C4-2B (cell line): Measurements from ENCODE around the gene PGBD5.

Experiments used
- ZFX ChIP-seq: fragments of 450-650 bp; IDR thresholded peaks from 2 replicates; pipeline ENCODE4 v1.6.1; 2017
- TF ChIP-seq, protein P1 (sequence below): fragments of 450-650 bp; conservative IDR thresholded peaks from 2 replicates; pipeline ENCODE4 v1.5.1; 2017; ENCODE audit warnings: mild to moderate bottlenecking

DNA sequence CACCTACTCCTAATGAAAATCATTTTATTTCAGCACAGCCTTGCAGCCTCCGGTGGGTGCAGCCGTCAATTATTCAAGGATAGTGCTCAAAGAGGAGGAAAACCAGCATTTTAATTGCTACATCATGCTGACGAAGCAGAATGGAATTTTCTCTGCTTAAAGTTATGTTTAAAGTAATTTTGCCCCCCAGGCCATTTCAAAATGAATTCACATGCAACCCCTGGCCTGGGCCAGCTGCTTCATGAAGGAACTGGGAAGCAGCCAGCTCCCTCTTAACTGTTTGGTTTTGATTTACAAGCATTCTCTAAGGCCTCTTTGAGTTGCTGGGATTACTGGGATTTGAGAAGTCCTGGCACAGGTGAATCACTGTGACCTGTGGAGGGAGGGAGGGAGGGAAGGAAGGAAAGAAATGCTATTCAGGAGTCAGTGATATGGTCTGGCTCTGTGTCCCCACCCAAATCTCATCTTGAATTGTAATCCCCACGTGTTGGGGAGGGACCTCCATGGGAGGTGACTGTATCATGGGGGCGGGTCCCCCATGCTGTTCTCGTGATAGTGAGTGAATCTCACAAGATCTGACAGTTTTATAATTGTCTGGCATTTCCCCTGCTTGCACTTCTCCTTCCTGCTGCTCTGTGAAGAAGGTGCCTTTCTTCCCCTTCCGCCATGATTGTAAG, 66.0 kb downstream of the PGBD5 start:
- TF ChIP-seq, protein P1, sequence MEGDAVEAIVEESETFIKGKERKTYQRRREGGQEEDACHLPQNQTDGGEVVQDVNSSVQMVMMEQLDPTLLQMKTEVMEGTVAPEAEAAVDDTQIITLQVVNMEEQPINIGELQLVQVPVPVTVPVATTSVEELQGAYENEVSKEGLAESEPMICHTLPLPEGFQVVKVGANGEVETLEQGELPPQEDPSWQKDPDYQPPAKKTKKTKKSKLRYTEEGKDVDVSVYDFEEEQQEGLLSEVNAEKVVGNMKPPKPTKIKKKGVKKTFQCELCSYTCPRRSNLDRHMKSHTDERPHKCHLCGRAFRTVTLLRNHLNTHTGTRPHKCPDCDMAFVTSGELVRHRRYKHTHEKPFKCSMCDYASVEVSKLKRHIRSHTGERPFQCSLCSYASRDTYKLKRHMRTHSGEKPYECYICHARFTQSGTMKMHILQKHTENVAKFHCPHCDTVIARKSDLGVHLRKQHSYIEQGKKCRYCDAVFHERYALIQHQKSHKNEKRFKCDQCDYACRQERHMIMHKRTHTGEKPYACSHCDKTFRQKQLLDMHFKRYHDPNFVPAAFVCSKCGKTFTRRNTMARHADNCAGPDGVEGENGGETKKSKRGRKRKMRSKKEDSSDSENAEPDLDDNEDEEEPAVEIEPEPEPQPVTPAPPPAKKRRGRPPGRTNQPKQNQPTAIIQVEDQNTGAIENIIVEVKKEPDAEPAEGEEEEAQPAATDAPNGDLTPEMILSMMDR, result no peak
- TF ChIP-seq ZFX, result no peak
